ENCODE data around the gene PCNX2. TPM values are rescaled to one million over a fixed set of nuclear protein-coding genes. Genes with fewer than 3 reads are reported as not detected.

PCNX2 gene
- total and polyA plus RNA-seq, 2 of the 8 experiments (the other 6 are each of a cell fraction or from before 2014, with no cell fraction given) = 46.1 to 57.6 TPM

GRCh38 chr1:232943679-232944252 lies 351.8 kb downstream of the PCNX2 start (continued):
- TF ChIP-seq CHD7 (IDR thresholded peaks at IDR 0.05; ENCODE audit: insufficient replicate concordance, low read length) (no peak), CHD1 (IDR thresholded peaks at IDR 0.05; ENCODE audit: low read depth, low read length) (no peak)
